Right ventricle myocardium inferior (tissue), 1 donor: ENCODE measurements around the gene DNAJC7. TPM values are rescaled to one million over a fixed set of nuclear protein-coding genes. Genes with fewer than 3 reads are reported as not detected.
"Not testable (repeated sequence)": the region's sequence is repeated elsewhere in the genome, so short reads cannot be mapped to it uniquely, and the experiment has no call there.

Experiments
- ATAC-seq: fragments of 200-7000 bp; cut with Tn5 transposase; one replicate; pipeline ENCODE4 v1.9.1; 2020; ENCODE audit warnings: mild to moderate bottlenecking, moderate library complexity
- DNase-seq: peaks from one replicate; pipeline ENCODE4 v3.0.0; 2021; ENCODE audit errors: missing footprints
- intact Hi-C: fragments of 100-400 bp; cut with DNase I; formaldehyde crosslinking; loops from one replicate; pipeline ENCODE4 v1.11.0; 2022
- total RNA-seq: library from RNA; stranded (reverse); fragmentation: NEBNext Ultra II Directional; extraction: Animal tissue kit (Norgen Biotek cat#: 25700); gene quantifications from one replicate; pipeline ENCODE4 v1.2.1, GENCODE V29; 2021
- donor health status: DM: no; HTN: yes; CAD: no; lungs with severe emphysema.

Gene DNAJC7
- total RNA-seq, 1 donor from 2014 or later = 79.0 TPM

DNA sequence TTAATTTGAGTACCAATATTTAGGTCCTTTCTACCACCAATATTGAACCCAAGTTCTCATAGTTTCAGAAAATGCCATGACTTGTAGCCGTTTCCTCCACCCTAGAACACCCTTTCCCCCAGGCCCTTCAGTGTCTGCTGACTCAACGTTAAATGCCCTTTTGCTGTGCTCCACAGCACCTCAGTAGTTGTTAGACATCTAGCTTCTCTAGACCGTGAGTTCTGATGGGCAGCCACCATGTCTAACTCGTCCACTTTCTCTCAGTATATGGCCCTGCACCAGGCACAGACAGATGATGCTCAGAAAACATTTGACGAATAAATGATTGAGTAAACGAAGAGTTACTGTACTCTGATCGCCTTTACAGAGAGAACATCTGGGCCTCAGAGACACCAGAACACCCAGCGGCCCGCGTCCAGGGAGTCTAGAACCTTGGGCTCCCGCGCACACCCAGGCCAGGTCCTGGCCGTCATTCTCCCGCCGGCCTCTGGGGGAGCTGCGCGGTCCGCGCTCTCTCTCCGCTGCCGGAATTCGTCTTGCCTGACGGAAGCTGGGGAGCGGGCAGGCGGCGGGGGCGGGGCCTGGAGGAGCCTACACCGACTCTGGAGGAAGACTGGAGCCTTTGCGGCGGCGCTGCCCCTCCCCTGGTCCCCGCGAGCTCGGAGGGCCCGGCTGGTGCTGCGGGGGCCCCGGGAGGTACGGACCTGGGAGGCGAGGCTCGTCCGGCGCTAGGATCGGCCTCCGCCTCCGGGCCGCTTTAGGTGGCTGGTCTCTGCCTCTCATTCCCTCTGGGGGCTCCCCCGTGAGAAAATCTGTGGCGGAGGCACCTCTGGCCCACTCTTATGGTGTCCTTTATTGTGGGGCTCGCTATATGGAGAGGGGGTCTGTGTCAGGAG, 2.5 kb upstream of the DNAJC7 start, which contains the start of gene NKIRAS2:
Gene NKIRAS2, plus strand, starts transcription at position 582 of the 896 bp plus-strand sequence. CDS start 1,488 bp downstream, outside the sequence.
- intact Hi-C loops = loop anchor here (10.0 kb wide), 1 partner anchor 505 kb away; no protein-coding TSS in a partner anchor
- peak; percentile 98 for DNase-seq
- peak; percentile 80 for ATAC-seq

DNA sequence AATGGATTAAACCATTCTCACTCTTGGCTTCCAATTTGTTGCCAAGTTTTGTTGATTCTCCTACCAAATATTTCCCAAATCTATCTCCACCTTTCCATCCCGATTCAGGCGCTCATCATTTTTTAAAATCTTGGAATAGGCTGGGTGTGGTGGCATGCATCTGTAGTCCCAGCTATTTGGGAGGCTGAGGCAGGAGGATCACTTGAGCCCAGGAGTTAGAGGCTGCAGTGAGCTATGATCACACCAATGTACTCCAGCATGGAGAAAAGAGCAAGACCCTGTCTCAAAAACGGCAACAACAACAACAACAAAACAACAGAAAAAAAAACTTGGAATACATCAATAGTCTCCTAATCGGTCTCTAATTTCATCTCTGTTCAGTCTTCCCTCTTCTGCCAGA, 1.7 kb upstream of the DNAJC7 start:
- no peak for ATAC-seq
- intact Hi-C loops = no loop called here
- no peak for DNase-seq

DNA sequence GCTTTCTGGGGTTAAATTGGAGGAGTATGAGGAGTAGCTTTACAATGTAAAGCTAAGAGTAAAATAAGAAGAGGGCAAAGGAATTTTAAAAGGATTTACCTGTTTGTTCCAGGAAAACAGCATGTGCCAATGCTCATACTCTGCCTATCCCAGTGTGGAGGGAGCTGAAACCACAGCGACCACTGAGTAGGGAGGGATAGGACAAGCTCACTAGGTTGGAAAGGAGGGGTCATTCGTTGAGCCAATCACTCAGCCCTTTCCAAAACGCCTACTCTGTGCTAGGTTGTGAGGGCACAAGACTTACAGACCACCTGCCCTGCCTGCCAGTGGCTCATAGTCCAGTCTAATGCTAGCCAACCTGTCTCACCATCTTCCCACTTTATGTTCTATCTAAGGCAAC, 1.1 kb upstream of the DNAJC7 start:
- DNase-seq (no peak), ATAC-seq (no peak)
- intact Hi-C loops = no loop called here

DNA sequence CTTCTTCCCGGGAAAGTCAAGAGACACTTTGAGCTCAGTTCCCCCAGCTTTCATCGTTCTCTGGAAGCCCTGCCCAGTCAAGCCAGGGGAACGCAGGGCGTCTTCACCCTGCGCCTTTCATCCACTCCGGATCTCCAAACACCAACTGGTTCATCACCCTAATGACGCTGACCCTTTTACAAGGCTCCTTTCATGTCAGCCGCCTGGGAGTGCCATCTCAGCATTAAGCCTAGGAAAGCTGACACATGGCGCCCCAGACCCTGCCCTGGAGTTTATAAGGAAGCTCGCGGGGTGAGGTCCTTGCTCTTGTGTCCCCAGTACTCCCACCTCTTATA, 594 bp upstream of the DNAJC7 start:
- intact Hi-C loops = loop anchor here (2.0 kb wide), 1 partner anchor 51 kb away; the partner anchor contains the start of gene CNP
- no peak for ATAC-seq
- DNase-seq = no peak

DNA sequence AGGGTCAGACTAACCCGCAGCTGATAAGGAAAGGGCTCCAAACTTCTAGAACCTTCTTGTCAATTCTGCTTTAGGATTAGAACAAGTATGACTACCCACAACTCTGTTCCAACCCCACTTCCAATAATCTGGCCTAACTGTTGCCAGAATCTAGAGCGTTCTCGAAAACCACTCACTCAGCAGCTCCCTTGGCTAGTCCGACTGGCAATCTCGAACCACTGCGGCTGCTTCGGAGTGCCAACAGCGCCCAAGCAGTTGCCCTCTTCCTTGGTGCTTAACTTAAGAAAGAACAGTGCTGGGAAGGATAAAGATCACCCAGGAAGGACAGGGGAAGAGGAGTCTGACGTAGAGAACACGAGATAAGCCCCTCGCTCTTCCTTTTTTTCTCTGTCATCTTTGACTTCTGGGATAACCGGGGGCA, 818 bp downstream of the DNAJC7 start:
- ATAC-seq (no peak), DNase-seq (no peak)
- intact Hi-C loops = loop anchor here (2.0 kb wide), 1 partner anchor 50 kb away; the partner anchor contains the start of gene CNP

DNA sequence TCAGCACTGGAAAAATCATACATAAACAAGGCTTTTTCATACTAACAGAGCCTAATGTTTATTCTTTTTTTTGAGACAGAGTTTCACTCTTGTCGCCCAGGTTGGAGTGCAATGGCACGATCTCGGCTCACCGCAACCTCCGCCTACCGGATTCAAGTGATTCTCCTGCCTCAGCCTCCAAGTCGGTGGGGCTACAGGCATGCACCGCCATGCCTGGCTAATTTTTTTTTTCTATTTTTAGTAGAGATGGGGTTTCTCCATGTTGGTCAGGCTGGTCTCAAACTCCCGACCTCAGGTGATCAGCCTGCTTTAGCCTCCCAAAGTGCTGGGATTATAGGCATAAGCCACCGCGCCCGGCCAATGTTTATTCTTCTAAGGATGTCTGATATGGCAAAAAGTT, 3.5 kb downstream of the DNAJC7 start:
- DNase-seq, ATAC-seq, intact Hi-C loops: not testable (repeated sequence)

DNA sequence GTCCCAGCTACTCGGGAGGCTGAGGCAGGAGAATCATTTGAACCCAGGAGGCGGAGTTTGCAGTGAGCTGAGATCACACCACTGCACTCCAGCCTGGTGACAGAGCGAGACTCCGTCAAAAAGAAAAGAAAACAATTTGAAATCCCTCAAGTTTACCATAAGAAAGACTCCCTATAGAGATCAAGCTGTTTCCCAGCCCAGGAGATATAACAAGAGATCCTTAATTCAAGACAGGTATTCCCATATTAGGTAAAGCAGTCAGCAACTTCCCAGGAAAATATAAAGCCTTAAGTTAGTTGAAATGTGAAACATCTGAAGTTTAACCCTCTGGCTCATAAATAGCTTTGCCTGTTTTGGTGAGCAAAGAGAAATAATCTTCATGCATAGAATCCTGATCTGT, 4.9 kb downstream of the DNAJC7 start:
- DNase-seq, ATAC-seq, intact Hi-C loops: not testable (repeated sequence)

DNA sequence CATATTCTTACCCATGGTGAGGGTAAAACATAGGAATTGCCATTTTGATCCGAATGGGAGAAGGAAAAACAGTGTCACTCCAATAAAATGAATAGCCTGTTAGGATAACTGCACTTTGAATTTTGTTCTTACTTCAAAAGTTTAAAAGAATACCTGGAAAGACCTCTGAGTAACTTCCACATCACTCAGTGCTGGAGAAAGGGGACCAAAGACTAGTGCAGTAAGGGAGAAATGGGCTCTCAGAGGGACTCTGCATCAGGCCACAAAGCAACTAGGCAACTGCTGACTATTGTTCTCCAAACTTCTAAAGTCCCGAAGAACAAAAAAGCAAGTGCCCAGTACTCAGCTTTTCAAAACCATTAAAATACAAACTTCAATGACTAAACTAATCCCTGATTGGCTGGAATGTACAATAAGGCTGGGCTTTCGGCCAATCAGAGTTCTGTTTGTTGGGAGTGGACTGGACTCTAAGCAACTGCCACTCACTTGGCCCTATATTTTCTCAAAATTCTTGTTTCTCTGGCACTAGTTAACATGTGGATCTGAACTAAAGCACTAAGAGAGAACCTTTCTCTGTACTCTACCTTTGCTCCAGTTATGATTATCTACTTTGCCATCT, 6.2 kb downstream of the DNAJC7 start:
- ATAC-seq = no peak
- no peak for DNase-seq
- intact Hi-C loops = no loop called here

DNA sequence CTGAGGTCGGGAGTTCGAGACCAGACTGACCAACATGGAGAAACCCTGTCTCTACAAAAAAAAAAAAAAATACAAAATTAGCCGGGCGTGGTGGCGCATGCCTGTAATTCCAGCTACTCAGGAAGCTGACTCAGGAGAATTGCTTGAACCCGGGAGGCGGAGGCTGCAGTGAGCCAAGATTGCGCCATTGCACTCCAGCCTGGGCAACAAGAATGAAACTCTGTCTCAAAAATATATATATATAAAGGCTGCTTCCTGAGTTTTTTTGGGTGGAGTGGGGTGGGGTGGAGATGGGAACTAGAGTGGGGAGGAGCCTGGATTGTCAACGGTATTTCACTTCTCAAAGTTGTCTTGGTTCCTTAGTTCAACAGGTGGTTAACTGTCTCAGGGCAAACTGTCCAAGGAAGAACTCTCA, 7.0 kb downstream of the DNAJC7 start:
- peak; percentile 27 for ATAC-seq
- DNase-seq, intact Hi-C loops: not testable (repeated sequence)

DNA sequence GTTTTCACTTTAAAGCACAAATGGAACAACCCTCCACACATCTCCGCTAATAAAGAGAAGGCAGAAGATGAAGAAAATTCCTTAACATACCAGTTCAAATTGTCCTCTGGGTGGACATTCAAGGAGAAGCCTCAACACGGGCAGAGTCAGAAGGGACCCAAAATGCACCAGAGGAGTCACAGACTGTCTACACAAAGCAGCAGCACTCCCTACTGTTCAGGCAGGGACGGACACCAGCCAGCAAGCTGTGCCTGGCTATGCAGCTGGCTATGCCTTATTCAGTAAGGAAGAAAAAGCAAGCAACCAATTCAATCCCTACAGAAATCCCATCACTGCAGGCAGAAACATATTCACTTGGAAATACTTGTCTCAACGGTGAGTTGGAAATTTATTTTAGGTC, 8.1 kb downstream of the DNAJC7 start:
- ATAC-seq (no peak), DNase-seq (no peak)
- intact Hi-C loops = no loop called here

DNA sequence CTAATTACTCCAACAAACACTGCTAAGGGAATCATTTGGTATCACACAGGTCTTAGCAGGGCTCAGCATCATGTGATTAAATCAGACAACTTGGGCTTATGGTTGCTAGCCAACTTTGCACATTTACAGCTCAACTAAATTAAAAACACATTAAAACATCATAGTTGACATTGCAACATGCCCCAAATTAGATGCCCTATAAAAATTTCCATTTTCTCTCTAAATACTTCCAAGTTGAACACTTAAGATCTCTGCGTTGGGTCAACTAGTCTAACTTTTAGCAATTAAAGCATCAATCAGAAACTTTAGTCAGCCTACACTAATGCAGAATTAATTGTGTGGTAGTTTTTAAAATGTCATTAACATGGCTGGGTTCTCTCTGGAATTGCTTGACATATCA, 12.1 kb downstream of the DNAJC7 start:
- DNase-seq (no peak), ATAC-seq (no peak)
- intact Hi-C loops = no loop called here

DNA sequence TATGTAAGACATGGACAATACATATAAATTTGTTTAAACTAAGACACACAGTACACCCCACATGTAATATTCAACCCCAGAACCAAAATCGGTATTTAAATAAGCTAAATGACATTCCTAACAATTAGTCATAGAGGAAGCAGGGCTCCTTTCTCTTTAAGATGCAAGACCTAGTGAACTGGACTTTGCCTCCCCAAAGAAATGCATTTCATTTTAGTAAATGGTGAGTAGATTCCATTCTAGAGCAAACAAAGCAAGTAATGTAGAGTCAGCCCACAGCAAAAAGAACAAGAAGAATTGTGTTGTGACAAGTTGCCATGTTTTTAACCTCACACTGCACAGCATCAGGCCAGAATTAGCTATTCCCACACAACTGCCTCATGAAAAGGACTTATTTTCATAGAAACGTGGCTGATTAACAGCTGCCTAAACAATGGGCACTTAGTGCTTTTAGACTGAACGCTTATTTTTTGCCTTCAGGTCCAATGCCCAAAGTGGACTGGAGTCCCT, 14.4 kb downstream of the DNAJC7 start:
- intact Hi-C loops = no loop called here
- DNase-seq (no peak), ATAC-seq (no peak)

DNA sequence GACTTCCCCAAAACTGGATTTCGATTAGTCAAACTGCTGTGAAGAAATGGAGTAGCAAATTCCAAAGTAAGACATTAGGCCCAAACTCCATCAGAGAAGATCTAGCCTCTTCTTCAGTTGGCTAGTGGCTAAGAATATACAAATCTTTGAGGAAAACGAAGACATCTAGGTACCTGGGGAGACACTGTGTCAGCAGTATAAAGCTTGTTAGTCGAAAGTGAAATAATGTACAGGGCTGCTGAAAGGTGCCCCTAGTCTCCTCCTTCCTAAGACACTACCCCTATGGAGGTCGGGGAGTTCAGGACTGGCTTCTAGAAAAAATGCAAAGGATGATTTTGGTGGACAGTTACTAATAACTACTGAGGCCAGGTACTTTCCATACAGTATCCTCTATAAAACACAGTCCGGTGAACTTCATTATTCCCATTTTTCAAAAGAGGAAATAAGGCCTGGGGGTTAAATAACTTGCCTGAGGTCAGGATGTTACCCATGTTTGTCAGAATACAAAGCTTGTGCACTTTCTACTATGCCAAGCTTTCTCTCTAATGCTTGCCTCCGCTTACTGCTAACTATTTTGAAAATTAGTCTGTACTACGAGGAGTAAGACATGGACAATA, 15.0 kb downstream of the DNAJC7 start:
- intact Hi-C loops = no loop called here
- no peak for ATAC-seq
- DNase-seq = no peak

DNA sequence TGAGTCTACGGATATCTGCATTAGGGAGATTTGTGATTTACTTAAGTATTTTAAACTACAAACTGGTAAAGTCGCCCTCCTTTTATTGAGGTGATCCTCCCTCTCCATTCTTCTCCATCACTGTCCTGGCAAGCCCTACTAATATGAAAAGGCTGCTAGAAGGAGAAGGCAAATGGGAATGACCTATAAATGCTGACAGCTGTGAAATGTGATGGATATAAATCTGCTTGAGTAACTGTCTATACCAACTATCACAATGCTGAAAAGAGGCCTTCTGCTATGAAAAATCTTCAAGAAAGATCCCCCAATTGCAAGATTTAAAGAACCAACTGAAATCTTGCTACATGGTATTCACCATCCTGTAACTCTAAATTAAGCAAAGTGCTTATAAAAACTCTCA, 15.5 kb downstream of the DNAJC7 start:
- intact Hi-C loops = no loop called here
- DNase-seq (no peak), ATAC-seq (no peak)

DNA sequence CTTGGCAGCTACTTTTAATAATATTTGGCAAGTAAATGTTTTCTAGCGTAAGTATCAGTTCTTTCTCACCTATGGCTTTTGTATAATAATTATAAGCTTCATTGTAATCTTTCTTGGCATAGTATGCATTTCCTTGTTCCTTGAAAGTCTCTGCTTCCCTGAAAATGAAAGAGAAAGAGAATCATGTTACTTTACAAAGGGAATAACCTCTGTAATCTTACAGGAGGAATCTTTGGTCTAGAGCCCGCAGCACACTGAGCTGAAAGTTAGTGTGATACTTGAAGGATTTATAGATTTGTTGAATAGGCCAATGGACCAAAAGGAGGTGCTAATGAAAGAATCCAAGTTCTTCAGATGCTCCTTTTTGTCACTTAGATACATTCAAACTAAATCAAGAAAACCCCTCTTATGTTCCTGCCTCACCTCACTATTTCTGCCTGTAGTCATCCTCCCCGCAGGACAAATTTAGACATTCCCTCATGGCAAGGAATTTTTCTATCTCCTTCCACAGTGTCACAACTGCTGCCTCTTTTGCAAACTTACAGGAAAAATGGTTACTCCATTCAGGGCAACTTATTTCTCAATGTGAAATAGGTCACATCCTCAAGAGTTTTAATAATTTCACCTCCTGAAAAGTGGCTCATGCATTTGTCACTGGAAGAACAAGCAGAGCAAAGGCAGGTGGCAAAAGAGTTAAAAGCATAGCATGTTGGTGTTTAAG, 16.7 kb downstream of the DNAJC7 start:
- no peak for DNase-seq
- intact Hi-C loops = no loop called here
- no peak for ATAC-seq

DNA sequence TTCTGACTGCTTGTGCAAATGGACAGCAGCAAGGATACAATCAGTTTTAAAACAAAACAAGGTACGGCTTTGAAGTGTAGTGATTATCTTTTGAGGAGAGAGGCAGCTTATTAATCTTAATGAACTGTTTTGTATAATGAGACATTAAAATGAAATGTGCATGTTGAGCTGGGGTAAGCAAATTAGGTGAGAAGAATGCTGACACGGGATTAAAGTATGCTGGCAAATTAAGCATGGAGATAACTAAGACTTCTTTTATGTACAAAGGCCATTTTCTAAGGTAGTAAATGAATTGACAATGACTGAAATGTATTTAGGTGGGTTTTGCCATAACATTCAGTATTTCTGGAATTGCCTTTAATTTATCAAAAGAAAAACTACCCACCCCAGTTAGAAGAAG, 18.7 kb downstream of the DNAJC7 start:
- DNase-seq = no peak
- intact Hi-C loops = no loop called here

DNA sequence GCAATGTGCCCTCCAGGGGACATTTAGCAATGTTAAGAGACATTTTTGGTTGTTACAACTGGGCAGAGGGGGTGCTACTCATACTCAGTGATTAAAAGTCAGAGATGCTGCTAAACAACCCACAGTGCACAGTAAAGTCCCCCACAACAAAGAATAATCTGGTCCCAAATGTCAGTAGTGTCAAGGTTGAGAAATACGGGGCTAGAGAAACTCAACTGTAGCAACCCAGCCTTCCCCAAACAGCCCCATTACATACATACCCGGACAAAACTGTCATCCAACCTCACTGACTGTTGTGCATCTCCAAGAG, 20.4 kb downstream of the DNAJC7 start:
- DNase-seq (no peak), ATAC-seq (no peak)
- intact Hi-C loops = no loop called here

More for the DNA sequence above, 18.7 kb downstream of the DNAJC7 start:
- ATAC-seq = no peak

DNA sequence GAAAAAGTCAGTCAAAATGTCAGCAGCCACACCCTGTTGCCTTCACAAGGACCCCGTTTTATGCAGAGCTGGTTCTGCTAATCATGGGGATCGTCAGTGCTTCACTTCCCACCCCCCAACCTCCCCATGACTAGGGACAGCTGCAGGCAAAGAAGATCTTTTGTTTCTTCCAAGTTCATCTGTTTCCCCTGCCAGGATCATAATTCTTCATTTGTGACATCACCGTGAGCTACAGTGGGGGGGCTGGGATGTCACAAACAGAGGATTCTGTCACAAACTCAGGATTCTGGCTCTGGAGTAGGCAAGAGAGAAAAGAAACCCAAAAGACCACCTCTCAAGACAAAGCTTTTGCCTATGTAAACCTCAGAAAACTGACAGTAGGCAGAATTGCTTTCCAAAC, 24.7 kb downstream of the DNAJC7 start:
- DNase-seq (no peak), ATAC-seq (no peak)
- intact Hi-C loops = no loop called here
